GM21423 (cell line): ENCODE measurements around the gene LSR.
"Not testable (repeated sequence)": the region's sequence is repeated elsewhere in the genome, so short reads cannot be mapped to it uniquely, and the experiment has no call there.

Source experiments
- ATAC-seq: cut with Tn5 transposase; IDR thresholded peaks from one replicate; pipeline ENCODE4 v1.9.1; 2021; ENCODE audit warnings: mild to moderate bottlenecking, moderate library complexity; ENCODE audit not compliant: unreplicated experiment

Gene LSR

DNA sequence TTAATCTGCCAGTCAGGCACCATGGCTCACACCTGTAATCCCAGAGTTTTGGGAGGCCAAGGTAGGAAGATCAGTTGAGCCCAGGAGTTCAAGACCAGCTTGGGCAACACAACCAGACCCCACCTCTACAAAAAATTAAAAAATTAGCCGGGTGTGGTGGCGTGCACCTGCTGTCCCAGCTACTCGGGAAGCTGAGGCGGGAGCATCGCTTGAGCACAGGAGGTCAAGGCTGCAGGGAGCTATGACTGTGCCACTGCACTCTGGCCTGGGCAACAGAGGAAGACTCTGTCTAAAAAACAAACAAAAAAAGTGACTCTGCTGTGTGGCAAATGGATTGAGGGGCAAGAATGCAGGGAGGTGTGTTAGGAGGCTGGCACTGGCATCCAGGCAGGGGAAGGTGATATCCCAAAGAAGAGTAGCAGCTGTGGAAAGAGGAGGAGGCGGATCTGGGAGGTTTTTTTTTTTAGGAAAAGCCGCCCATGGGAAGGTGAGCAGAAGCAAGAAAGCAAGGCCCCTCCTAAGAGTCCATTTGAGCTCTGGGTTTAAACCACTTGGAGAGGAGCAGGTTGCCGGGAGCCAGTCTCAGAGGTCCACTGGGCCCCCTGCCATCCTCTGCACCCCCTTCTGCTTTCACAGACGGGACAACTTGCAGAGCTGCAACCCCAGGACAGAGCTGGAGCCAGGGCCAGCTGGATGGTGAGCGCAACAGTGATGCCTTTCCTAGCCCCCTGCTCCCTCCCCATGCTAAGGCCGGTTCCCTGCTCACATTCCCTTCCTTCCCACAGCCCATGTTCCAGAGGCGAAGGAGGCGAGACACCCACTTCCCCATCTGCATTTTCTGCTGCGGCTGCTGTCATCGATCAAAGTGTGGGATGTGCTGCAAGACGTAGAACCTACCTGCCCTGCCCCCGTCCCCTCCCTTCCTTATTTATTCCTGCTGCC is 35.6 kb downstream of the LSR start:
- no peak for ATAC-seq

DNA sequence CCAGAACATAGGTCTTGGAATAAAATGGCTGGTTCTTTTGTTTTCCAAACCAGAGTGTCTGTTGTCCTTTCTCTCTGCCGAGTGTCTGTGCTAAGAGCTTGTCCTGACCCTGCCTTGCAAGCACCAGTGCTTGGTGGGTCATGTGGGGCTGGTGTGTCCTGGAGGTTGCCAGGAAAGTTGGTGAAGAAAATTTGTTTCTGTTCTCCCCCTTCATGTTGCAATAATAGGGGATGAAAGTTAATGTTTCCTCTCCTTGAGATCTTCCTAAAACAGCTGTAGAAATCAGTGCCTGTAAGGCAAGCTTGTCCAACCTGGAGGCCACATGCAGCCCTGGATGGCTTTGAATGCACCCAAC is 36.3 kb downstream of the LSR start:
- no peak for ATAC-seq

DNA sequence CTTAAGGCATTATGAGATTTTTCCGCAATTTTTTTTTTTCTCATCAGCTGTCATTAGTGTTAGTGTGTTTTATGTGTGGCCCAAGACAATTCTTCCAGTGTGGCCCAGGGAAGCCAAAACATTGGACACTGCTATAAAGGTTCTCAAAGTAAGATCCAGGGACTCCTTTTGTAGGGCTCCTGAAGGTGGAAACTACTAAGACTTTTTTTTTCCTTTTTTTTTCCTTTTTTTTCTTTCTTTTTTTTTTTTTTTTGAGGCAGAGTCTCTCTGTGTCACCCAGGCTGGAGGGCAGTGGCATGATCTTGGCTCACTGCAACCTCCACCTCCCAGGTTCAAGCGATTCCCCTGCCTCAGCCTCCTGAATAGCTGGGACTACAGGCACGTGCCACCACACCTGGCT is 36.7 kb downstream of the LSR start:
- ATAC-seq, result not testable (repeated sequence)

- ATAC-seq, result not testable (repeated sequence)
Observed at GRCh38 chr19:35286101-35286500, 37.3 kb downstream of the LSR start.

DNA sequence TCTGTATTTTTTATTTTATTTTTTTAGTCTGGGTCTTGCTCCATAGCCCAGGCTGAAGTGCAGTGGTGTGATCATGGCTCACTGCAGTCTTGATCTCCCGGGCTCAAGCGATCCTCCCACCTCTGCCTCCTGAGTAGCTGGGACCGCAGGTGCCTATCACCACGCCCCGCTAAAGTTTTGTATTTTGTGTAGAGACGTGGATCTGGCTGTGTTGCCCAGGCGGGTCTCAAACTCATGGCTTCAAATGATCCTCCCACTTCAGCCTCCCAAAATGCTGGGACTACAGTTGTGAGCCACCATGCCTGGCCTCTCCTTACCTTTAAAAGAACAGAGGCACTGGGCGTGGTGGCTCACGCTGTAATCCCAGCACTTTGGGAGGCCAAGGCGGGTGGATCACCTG is 38.9 kb downstream of the LSR start:
- no peak for ATAC-seq

GRCh38 chr19:35288331-35288730 is 39.5 kb downstream of the LSR start:
- no peak for ATAC-seq

- ATAC-seq, result no peak
Observed at GRCh38 chr19:35288906-35289305, 40.1 kb downstream of the LSR start.

DNA sequence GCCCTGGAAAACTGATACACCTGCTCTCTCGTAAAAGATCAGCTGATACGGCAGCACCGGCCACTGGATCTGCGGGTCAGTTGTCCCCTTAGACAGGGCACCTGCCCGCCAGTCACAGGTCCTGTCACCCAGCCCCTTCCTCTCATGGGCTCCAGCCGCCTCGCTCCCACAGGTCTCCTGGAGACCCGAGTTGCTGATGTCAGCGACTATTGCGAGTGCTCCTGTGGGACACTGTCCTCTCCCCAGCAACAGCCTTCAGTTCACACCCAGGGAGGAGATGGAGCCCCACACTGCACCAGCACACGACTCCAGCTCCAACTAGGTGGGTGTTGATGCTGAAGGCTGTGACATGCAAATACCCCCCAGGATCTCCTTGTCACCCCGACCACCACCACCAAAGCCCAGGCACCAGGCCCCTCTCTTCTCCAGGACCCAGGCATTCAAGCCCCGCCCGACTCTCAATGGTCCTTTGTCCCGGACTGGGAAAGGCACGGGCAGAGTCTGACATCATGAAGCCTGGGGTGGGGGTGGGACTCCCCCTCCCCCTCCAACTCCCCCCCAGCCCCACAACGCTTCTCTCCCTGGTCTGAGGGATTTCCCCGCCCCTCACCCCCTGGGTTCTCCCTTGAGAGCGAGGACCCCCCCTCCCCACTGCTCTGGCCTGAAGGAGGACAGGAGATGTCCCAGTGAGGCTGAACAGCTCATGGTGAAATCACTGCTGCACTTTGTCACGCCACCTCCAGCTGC is 41.8 kb downstream of the LSR start:
- ATAC-seq, result no peak

GRCh38 chr19:35291259-35291658 is 42.5 kb downstream of the LSR start:
- no peak for ATAC-seq

- no peak for ATAC-seq
Observed at GRCh38 chr19:35291916-35292315, 43.1 kb downstream of the LSR start, which contains the start of gene MAG. Gene MAG (plus strand): TSS chr19:35292161. CDS start chr19:35295409, 3,248 bp downstream.

GRCh38 chr19:35292421-35293362 is 43.9 kb downstream of the LSR start:
- no peak for ATAC-seq

DNA sequence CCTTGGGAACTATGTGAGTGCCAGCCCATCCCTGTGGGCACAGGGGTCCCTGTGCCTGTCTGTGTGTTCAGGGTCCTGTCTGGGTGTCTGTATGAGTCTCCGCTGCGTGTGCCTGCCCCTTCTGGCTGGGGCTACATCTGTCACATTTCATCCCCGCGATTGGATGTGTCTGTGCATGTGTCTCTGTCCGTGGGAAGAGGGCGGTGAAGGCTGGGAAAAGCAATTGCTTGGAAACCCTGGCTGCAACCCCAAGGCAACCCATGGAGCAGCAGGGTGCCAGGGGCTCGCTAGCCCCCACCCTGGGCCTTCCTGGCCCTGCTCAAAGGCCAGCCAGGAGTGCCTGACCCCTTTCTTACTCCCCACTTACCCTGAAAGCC is 44.5 kb downstream of the LSR start:
- no peak for ATAC-seq

DNA sequence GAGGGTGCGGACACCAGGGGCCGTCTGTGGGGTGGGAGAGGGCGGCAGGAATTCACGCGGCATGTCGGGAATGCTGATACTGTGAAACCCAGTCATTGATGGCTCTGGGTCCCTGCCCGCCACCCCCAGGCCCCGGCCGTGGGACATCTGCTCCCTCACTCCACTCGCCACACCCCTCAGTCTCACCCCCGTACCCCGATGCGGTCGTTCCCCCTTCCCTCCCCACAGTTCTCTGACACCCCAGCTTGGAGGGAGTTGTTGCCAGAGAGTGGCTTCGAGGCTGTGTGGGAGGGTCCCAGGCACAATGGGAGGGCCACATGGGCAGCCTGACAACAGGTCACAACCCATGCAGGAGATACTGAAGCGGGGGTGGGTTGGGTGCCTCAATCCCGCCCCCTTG is 45.0 kb downstream of the LSR start:
- ATAC-seq, result no peak

- no peak for ATAC-seq
Observed at GRCh38 chr19:35294328-35294727, 45.5 kb downstream of the LSR start.

DNA sequence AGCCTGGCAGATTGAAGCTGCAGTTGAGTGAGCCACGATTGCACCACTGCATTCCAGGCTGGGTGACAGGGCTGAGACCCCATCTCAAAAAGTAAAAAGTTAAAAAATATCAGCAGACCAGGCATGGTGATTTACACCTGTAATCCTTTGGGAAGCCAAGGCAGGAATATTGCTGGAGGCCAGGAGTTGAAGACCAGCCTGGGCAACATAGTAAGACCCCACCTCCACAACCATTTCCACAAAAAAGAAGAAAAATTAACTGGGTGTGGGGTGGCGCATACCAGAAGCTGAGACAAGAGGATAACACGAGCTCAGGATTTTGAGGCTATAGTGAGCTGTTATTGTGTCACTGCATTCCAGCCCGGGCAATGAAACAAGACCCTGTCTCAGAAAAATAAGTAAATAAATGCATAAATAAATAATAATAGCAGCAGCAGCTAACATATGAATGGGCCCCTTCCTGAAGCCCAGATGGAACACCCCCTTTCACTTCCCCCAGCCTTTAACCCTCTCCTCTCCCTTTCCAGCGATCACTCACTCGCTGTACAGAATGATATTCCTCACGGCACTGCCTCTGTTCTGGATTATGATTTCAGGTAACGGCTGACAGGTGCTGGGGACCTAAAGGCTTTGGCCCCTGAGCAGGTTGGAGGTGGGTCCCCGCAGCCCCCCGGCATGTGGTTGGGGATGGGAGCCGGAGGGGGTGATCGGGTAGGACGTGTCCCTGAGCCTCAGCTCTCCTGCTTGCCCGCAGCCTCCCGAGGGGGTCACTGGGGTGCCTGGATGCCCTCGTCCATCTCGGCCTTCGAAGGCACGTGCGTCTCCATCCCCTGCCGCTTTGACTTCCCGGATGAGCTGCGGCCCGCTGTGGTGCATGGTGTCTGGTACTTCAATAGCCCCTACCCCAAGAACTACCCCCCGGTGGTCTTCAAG is 46.3 kb downstream of the LSR start:
- ATAC-seq, result no peak

DNA sequence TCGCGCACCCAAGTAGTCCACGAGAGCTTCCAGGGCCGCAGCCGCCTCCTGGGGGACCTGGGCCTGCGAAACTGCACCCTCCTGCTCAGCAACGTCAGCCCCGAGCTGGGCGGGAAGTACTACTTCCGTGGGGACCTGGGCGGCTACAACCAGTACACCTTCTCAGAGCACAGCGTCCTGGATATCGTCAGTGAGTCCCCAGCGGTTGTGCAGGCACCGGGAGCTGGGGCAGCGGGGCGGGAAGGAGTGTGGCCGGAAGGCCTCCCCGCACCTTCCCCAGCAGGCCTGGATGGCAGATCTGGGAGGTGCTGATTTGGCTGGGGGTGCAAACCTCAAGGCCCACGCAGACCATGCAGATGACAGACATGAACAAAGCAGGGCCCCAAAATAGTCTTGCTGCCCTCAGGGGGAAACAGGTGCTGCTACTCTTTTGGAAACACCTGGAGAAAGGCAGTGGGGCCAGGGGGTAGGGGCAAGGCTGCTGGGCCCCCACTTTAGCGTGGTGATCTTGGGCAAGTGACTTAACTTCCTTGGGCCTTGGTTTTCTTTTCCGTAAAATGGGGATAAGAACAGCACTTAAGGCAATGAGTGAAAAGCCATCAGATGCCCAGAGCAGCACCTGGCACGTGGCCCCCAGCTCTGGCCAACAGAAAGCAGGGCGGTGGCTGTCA is 47.1 kb downstream of the LSR start:
- ATAC-seq, result peak; percentile 59

DNA sequence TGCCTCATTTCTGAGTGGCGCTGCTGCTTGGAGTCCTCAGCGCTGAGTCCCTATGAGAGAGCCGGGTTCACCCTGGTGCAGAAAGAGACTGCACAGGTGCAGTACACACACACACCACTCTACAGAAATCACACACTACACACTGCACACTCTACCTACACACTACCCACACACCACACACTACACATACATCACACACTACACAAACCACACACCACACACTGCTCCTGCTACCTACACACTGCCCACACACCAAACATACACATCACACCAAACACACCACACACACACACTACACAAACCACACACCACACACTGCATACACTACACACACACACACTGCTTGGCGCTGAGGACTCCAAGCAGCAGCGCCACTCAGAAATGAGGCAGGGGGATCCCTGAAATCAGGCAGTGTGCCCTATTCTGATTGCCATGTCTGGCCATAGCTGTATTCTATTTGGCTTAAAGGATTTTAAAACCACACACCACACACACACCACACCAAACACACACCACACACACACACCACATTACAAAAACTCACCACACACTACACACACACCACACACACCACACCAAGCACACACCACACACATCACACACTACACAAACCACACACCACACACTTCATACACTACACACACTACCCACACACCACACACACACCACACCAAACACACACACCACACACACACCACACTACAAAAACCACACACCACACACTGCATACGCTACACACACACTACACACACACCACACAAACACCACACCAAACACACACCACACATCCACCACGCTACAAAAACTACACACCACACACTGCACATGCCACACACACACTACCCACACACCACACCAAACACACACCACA is 48.1 kb downstream of the LSR start:
- ATAC-seq, result no peak

DNA sequence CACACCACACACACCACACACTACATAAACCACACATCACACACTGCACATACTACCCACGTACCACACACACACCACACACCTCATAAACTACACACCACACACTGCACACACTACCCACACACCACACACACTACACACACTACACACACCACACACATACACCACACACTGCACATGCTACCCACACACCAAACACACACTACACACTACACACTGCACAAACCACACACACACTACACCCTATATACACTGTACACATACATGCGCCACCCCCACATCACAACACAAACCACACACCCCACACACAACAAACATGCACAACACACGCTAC is 48.7 kb downstream of the LSR start:
- ATAC-seq, result no peak

- ATAC-seq, result no peak
Observed at GRCh38 chr19:35297922-35298321, 49.1 kb downstream of the LSR start.
